RCC 7860 (cell line): Measurements from ENCODE around the gene CHST1.

Experiments
- DNase-seq: peaks from one replicate; pipeline ENCODE4 v3.0.0-alpha.2; 2015; ENCODE audit warnings: low spot score
- FAIRE-seq: peaks from 2 replicates; lab custom pipeline; 2012; peaks lifted over from hg19 to GRCh38; lab: Jason Lieb, UNC

Gene CHST1

GRCh38 chr11:45647329-45647728, 18.1 kb downstream of the CHST1 start:
- no peak for DNase-seq
- no peak for FAIRE-seq

- FAIRE-seq = no peak
- no peak for DNase-seq
Measured at GRCh38 chr11:45646275-45646927, 19.0 kb downstream of the CHST1 start.

- DNase-seq = no peak
- FAIRE-seq = no peak
Measured at GRCh38 chr11:45644981-45645889, 20.2 kb downstream of the CHST1 start.

GRCh38 chr11:45643598-45644260, 21.7 kb downstream of the CHST1 start:
- FAIRE-seq (no peak), DNase-seq (no peak)

- no peak for FAIRE-seq
Measured at GRCh38 chr11:45641961-45642360, 23.5 kb downstream of the CHST1 start.

GRCh38 chr11:45638051-45638450, 27.4 kb downstream of the CHST1 start:
- DNase-seq = no peak
- FAIRE-seq = no peak

More at GRCh38 chr11:45641961-45642360, 23.5 kb downstream of the CHST1 start:
- no peak for DNase-seq

GRCh38 chr11:45635907-45636306, 29.5 kb downstream of the CHST1 start:
- no peak for FAIRE-seq
- no peak for DNase-seq

GRCh38 chr11:45625611-45626010, 39.8 kb downstream of the CHST1 start:
- FAIRE-seq (no peak), DNase-seq (no peak)

GRCh38 chr11:45624095-45624494, 41.3 kb downstream of the CHST1 start:
- FAIRE-seq = no peak
- DNase-seq = no peak

- FAIRE-seq (no peak), DNase-seq (no peak)
Measured at GRCh38 chr11:45622861-45623260, 42.6 kb downstream of the CHST1 start.

- no peak for DNase-seq
- FAIRE-seq = no peak
Measured at GRCh38 chr11:45622283-45622682, 43.1 kb downstream of the CHST1 start.

- FAIRE-seq (no peak), DNase-seq (no peak)
Measured at GRCh38 chr11:45621588-45621987, 43.8 kb downstream of the CHST1 start.

- no peak for DNase-seq
- no peak for FAIRE-seq
Measured at GRCh38 chr11:45620243-45620642, 45.2 kb downstream of the CHST1 start.

GRCh38 chr11:45618897-45619296, 46.5 kb downstream of the CHST1 start:
- FAIRE-seq (no peak), DNase-seq (no peak)

- FAIRE-seq = no peak
- DNase-seq = no peak
Measured at GRCh38 chr11:45617871-45618601, 47.4 kb downstream of the CHST1 start.

GRCh38 chr11:45616802-45617549, 48.4 kb downstream of the CHST1 start:
- DNase-seq (no peak), FAIRE-seq (no peak)

- DNase-seq (no peak), FAIRE-seq (no peak)
Measured at GRCh38 chr11:45615182-45615792, 50.1 kb downstream of the CHST1 start.

GRCh38 chr11:45614196-45614828, 51.1 kb downstream of the CHST1 start:
- FAIRE-seq = no peak

GRCh38 chr11:45610627-45611026, 54.8 kb downstream of the CHST1 start:
- FAIRE-seq = no peak
- no peak for DNase-seq

More at GRCh38 chr11:45614196-45614828, 51.1 kb downstream of the CHST1 start:
- DNase-seq = no peak
